Neural progenitor cell (in vitro differentiated cells): ENCODE data around the gene CD164.

Source experiments
- EZH2 ChIP-seq: fragments of 200-600 bp; sonication (generic); IDR thresholded peaks from 2 replicates; pipeline ENCODE4 v1.6.1; 2017; ENCODE audit warnings: antibody characterized with exemption, mild to moderate bottlenecking, moderate library complexity
- EZH2phosphoT487 ChIP-seq: fragments of 200-600 bp; sonication (generic); IDR thresholded peaks from 2 replicates; pipeline ENCODE4 v1.6.1; 2017; ENCODE audit warnings: antibody characterized with exemption
- TF ChIP-seq, protein P1 (sequence below): fragments of 200-600 bp; sonication (generic); IDR thresholded peaks from 2 replicates; pipeline ENCODE4 v1.5.1; 2017; ENCODE audit warnings: antibody characterized with exemption, mild to moderate bottlenecking

DNA sequence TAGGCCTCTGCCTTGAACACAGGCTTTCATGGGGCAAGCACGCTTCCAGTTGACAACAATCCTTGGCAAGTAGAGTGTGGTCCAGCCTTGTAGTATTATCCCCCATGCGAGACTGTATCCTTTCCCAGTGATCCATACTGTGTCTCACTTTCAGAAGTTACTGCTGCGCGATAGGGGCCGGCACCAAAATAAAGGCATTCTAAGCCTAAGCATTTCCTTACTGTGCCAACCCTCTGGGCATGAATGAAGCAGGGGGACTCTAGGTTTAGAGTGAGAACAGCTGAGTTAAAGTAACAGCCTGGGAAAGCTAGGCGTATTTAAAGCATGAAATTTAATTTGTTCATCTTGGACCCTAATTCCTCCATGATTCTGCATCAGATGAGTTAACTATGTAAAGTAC, 39.4 kb downstream of the CD164 start:
- TF ChIP-seq, protein P1, sequence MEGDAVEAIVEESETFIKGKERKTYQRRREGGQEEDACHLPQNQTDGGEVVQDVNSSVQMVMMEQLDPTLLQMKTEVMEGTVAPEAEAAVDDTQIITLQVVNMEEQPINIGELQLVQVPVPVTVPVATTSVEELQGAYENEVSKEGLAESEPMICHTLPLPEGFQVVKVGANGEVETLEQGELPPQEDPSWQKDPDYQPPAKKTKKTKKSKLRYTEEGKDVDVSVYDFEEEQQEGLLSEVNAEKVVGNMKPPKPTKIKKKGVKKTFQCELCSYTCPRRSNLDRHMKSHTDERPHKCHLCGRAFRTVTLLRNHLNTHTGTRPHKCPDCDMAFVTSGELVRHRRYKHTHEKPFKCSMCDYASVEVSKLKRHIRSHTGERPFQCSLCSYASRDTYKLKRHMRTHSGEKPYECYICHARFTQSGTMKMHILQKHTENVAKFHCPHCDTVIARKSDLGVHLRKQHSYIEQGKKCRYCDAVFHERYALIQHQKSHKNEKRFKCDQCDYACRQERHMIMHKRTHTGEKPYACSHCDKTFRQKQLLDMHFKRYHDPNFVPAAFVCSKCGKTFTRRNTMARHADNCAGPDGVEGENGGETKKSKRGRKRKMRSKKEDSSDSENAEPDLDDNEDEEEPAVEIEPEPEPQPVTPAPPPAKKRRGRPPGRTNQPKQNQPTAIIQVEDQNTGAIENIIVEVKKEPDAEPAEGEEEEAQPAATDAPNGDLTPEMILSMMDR = no peak
- TF ChIP-seq EZH2phosphoT487 (no peak), EZH2 (no peak)
